Ishikawa (cell line): ENCODE measurements around the gene ANP32B.

ENCODE experiments used
- CEBPB ChIP-seq: IDR thresholded peaks from 2 replicates; pipeline ENCODE4 v1.6.1; 2012
- CREB1 ChIP-seq: IDR thresholded peaks from 2 replicates; pipeline ENCODE4 v1.6.1; 2012; ENCODE audit warnings: low read depth
- EGR1 ChIP-seq: IDR thresholded peaks from 2 replicates; pipeline ENCODE4 v1.6.1; 2012
- EP300 ChIP-seq: IDR thresholded peaks from 2 replicates; pipeline ENCODE4 v1.6.1; 2012; ENCODE audit warnings: borderline replicate concordance
- FOXM1 ChIP-seq: IDR thresholded peaks from 2 replicates; pipeline ENCODE4 v1.6.1; 2012; ENCODE audit warnings: low read depth, borderline replicate concordance
- MAX ChIP-seq: IDR thresholded peaks from 2 replicates; pipeline ENCODE4 v1.6.1; 2012
- NFIC ChIP-seq: IDR thresholded peaks from 2 replicates; pipeline ENCODE4 v1.6.1; 2012
- RAD21 ChIP-seq: IDR thresholded peaks from 2 replicates; pipeline ENCODE4 v1.6.1; 2012; ENCODE audit warnings: low read depth
- REST ChIP-seq: IDR thresholded peaks from 2 replicates; pipeline ENCODE4 v1.6.1; 2012; ENCODE audit warnings: low read depth, mild to moderate bottlenecking
- TAF1 ChIP-seq: IDR thresholded peaks from 2 replicates; pipeline ENCODE4 v1.6.1; 2012; ENCODE audit warnings: low read depth, mild to moderate bottlenecking
- TCF12 ChIP-seq: IDR thresholded peaks from 2 replicates; pipeline ENCODE4 v1.6.1; 2012; ENCODE audit warnings: low read depth
- TEAD4 ChIP-seq: IDR thresholded peaks from 2 replicates; pipeline ENCODE4 v1.6.1; 2012
- YY1 ChIP-seq: IDR thresholded peaks from 2 replicates; pipeline ENCODE4 v1.6.1; 2012; ENCODE audit warnings: low read depth
- ZBTB7A ChIP-seq: IDR thresholded peaks from 2 replicates; pipeline ENCODE4 v1.6.1; 2012; ENCODE audit warnings: low read depth
- TF ChIP-seq, protein P1 (sequence below): IDR thresholded peaks from 2 replicates; pipeline ENCODE4 v1.6.1; 2012

ANP32B gene

GRCh38 chr9:97980918-97981845 lies 2.0 kb upstream of the ANP32B start:
- TF ChIP-seq EGR1 (no peak), TAF1 (no peak), EP300 (no peak), RAD21 (no peak), ZBTB7A (no peak)

DNA sequence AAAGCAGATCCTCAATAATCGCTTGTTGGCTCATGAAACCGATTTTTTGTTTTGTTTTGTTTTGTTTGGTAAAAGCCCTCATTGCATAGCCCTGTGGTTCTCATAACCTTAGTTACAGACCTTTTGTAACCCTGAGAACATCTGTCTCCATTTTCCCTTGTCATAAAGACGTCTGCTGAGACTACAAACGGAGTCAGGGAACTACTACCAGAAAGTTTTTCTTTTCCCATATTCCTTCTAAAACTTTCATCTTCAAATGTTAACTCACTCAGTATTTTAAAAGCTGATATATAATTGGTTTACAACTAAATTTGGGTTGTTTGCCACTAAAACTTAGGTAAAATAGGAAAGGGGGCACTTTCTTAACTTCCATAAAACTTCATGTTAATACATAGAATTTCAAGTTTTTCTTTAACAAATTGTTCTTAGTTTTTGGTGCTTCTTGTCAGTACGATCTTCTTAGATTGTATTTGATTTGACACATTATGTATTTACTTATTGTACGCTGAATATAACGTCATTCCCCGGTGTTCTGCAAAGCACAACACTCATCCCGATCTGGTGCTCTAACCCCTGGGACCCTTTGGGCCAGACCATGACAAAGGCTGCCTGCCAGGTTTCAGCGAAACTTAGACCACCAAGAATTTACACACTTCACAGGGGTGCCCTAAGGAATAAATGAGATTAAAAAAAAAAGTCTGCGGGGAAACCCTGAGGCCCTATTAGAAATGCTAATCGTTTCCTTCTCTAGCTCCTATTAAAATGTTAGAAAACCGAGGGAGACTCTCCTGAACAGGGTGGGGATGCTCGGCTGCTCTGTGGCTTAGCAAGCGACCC lies 1.1 kb upstream of the ANP32B start:
- TF ChIP-seq ZBTB7A (no peak), TEAD4 (no peak), FOXM1 (no peak), NFIC (no peak), TAF1 (no peak), REST (no peak), TCF12 (no peak), MAX (no peak), CREB1 (no peak), CEBPB (no peak), RAD21 (no peak), EP300 (no peak), YY1 (no peak), EGR1 (no peak)
- TF ChIP-seq, protein P1, sequence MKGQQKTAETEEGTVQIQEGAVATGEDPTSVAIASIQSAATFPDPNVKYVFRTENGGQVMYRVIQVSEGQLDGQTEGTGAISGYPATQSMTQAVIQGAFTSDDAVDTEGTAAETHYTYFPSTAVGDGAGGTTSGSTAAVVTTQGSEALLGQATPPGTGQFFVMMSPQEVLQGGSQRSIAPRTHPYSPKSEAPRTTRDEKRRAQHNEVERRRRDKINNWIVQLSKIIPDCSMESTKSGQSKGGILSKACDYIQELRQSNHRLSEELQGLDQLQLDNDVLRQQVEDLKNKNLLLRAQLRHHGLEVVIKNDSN = no peak

- TF ChIP-seq, protein P1 = no peak
- TF ChIP-seq YY1 = peak; percentile 63; the same call in 1 of the 2 replicates
Observed at GRCh38 chr9:97983589-97984187, 547 bp downstream of the ANP32B start.

GRCh38 chr9:97984188-97985057 lies 1.3 kb downstream of the ANP32B start:
- TF ChIP-seq TCF12 = no peak
- peak; percentile 83 for TF ChIP-seq YY1
- peak; percentile 91 for TF ChIP-seq MAX
- no peak for TF ChIP-seq RAD21
- TF ChIP-seq, protein P1 = no peak
- no peak for TF ChIP-seq CREB1
- 0 out of 2 replicates have a peak, but pooled peaks have one; percentile 21 for TF ChIP-seq ZBTB7A
- TF ChIP-seq CEBPB = peak; percentile 78
- peak; percentile 31; the same call in 1 of the 2 replicates for TF ChIP-seq EGR1

- TF ChIP-seq TAF1 = no peak
- no peak for TF ChIP-seq NFIC
- no peak for TF ChIP-seq REST
- TF ChIP-seq TEAD4 = no peak
- TF ChIP-seq YY1 = no peak
- TF ChIP-seq, protein P1 = no peak
- TF ChIP-seq TCF12 = no peak
- no peak for TF ChIP-seq EP300
- TF ChIP-seq MAX = no peak
- no peak for TF ChIP-seq FOXM1
- TF ChIP-seq CEBPB = no peak
- TF ChIP-seq EGR1 = no peak
- TF ChIP-seq RAD21 = no peak
- no peak for TF ChIP-seq ZBTB7A
- TF ChIP-seq CREB1 = no peak
Observed at GRCh38 chr9:97985058-97985861, 2.1 kb downstream of the ANP32B start.
